Stomach (tissue), 9 donors: Measurements from ENCODE around the gene PARS2. TPM values are rescaled to one million over a fixed set of nuclear protein-coding genes. Genes with fewer than 3 reads are reported as not detected.

Experiments
- DNase-seq, 2 donors: peaks; one replicate each; pipeline versions ENCODE4 v3.0.0 to v3.0.0-alpha.2; 2013 to 2019
- H3K27ac ChIP-seq, 5 donors: fragments of 200-600 bp in 4 of 5; sonication (generic) in 4 of 5; one replicate each; pipeline ENCODE4 v1.5.1; 2013 to 2019; ENCODE audit warnings: mild to moderate bottlenecking in 1 of 5, moderate library complexity in 1 of 5
- H3K27me3 ChIP-seq, 3 donors: fragments of 200-600 bp; sonication (generic); one replicate each; pipeline ENCODE4 v1.5.1; 2017 to 2019; ENCODE audit warnings: mixed run types in 1 of 3
- H3K36me3 ChIP-seq, 4 donors: fragments of 200-600 bp; sonication (generic); 1 replicate in 3 of 4; 2 replicates in 1 of 4; pipeline ENCODE4 v1.5.1; 2016 to 2019
- H3K4me1 ChIP-seq, 4 donors: fragments of 200-600 bp; sonication (generic); one replicate each; pipeline ENCODE4 v1.5.1; 2016 to 2019
- H3K4me3 ChIP-seq, 4 donors: fragments of 200-600 bp; sonication (generic) in 3 of 4; one replicate each; pipeline ENCODE4 v1.5.1; 2016 to 2019; ENCODE audit warnings: mild to moderate bottlenecking in 1 of 4
- H3K9me3 ChIP-seq, 4 donors: fragments of 200-600 bp; sonication (generic); one replicate each; pipeline ENCODE4 v1.5.1; 2016 to 2019
- CTCF ChIP-seq, 7 experiments: fragments of 450-650 bp in 4 of 7; fragments of 200-600 bp in 3 of 7; sonication (generic) in 3 of 7; IDR thresholded peaks; one replicate each; pipeline ENCODE4 v1.5.1; 2016 to 2019; ENCODE audit warnings: antibody characterized with exemption in 7 of 7, control low read depth in 2 of 7, mild to moderate bottlenecking in 1 of 7
- EP300 ChIP-seq: sonication (generic); formaldehyde crosslinking; IDR thresholded peaks from one replicate; pipeline ENCODE4 v1.6.1; 2017; ENCODE audit warnings: antibody characterized with exemption
- POLR2A ChIP-seq, 4 donors: fragments of 450-650 bp; IDR thresholded peaks; one replicate each; pipeline ENCODE4 v1.6.1; 2016; ENCODE audit warnings: antibody characterized with exemption in 4 of 4, control low read depth in 2 of 4, mild to moderate bottlenecking in 1 of 4, moderate library complexity in 1 of 4
- POLR2AphosphoS5 ChIP-seq, 3 donors: sonication (generic); formaldehyde crosslinking; IDR thresholded peaks; one replicate each; pipeline ENCODE4 v1.6.1; 2016; ENCODE audit warnings: antibody characterized with exemption in 3 of 3
- WGBS, 5 donors: extraction: QIAGEN DNeasy Blood & Tissue Kit in 3 of 5; methylation state at CpG; one replicate each; pipeline versions ENCODE4 v1.1.5 to v1.1.7; 2013 to 2018; 5-methylcytosine and 5-hydroxymethylcytosine counted together
- intact Hi-C: fragments of 100-400 bp; cut with DNase I; formaldehyde crosslinking; loops from one replicate; pipeline ENCODE4 v1.15.1; 2023; ENCODE audit warnings: low total_unique reads
- polyA plus RNA-seq, 3 donors: library from polyadenylated mRNA; stranded (reverse); fragments of 200-250 nt; gene quantifications; one replicate each; pipeline ENCODE4 v1.2.3, GENCODE V29; 2013
- total RNA-seq, 5 donors: library from RNA; depleted of rRNA; stranded (reverse); fragments of >200 nt; gene quantifications; one replicate each; pipeline versions ENCODE4 v1.1.0 to v1.2.3, GENCODE V29; 2014 to 2016
- donor health status: healthy with polysubstance abuse.
- donor health status: Bipolar disorder and iron deficiency.
- donor health status: healthy.

PARS2 gene
- total and polyA plus RNA-seq, 8 donors = 0.29 to 3.6 (median 1.8) TPM; not detected in 1

GRCh38 chr1:54791880-54792522, 27.7 kb upstream of the PARS2 start:
- TF ChIP-seq POLR2A (IDR thresholded peaks at IDR 0.05) (no peak), EP300 (no peak), POLR2AphosphoS5 (IDR thresholded peaks at IDR 0.05) (no peak), CTCF (IDR thresholded peaks at IDR 0.05) (peak in 5 of 7 experiments; percentile 21 to 43 (median 38))
- H3K36me3 ChIP-seq = peaks cover 0 to 17% (median 7%) of the 10 kb centered on the region in 4 donors
- intact Hi-C loops = no loop called here
- WGBS, 5 donors = 89 to 93% (median 91%) methylated on average over 13 of the region's 13 CpGs
- H3K27ac ChIP-seq = no peak overlapping the region
- peaks cover 0 to 10% (median 3%) of the 10 kb centered on the region in 4 donors for H3K9me3 ChIP-seq
- peak in 1 of 2 donors; percentile 47 for DNase-seq
- H3K4me3 ChIP-seq = no peak overlapping the region
- H3K27me3 ChIP-seq = no peaks in the 10 kb centered on the region
- peaks cover 6 to 31% (median 23%) of the 10 kb centered on the region in 4 donors for H3K4me1 ChIP-seq

GRCh38 chr1:54788459-54788858, 24.1 kb upstream of the PARS2 start:
- Histone ChIP-seq H3K36me3 (peaks cover 0 to 32% (median 30%) of the 10 kb centered on the region in 4 donors), H3K27ac (no peak overlapping the region), H3K9me3 (peaks cover 0 to 10% (median 3%) of the 10 kb centered on the region in 4 donors), H3K4me3 (no peak overlapping the region), H3K27me3 (no peaks in the 10 kb centered on the region), H3K4me1 (peaks cover 0 to 8% (median 0%) of the 10 kb centered on the region in 4 donors)
- intact Hi-C loops = no loop called here
- WGBS, 5 donors = 51 to 78% (median 65%) methylated on average over 5 of the region's 5 CpGs
- no peak for DNase-seq
- TF ChIP-seq POLR2AphosphoS5 (IDR thresholded peaks at IDR 0.05) (no peak), EP300 (no peak), CTCF (IDR thresholded peaks at IDR 0.05) (no peak), POLR2A (IDR thresholded peaks at IDR 0.05) (no peak)

GRCh38 chr1:54787604-54788003, 23.3 kb upstream of the PARS2 start:
- no peak for DNase-seq
- WGBS, 5 donors = 80 to 92% (median 89%) methylated on average over 10 to 11 of the region's 11 CpGs
- intact Hi-C loops = no loop called here

GRCh38 chr1:54786778-54787177, 22.5 kb upstream of the PARS2 start:
- peaks cover 0 to 8% (median 0%) of the 10 kb centered on the region in 3 donors for H3K27me3 ChIP-seq
- no peak for DNase-seq
- 92 to 98% (median 94%) methylated on average over 8 of the region's 8 CpGs for WGBS, 5 donors
- intact Hi-C loops = no loop called here
- TF ChIP-seq POLR2AphosphoS5 (IDR thresholded peaks at IDR 0.05) (no peak), CTCF (IDR thresholded peaks at IDR 0.05) (no peak), EP300 (no peak), POLR2A (IDR thresholded peaks at IDR 0.05) (no peak)
- peaks cover 0 to 32% (median 26%) of the 10 kb centered on the region in 4 donors for H3K36me3 ChIP-seq
- peaks cover 0 to 2% (median under 1%) of the 10 kb centered on the region in 4 donors for H3K9me3 ChIP-seq
- H3K27ac ChIP-seq = no peak overlapping the region
- peaks cover 0 to 4% (median under 1%) of the 10 kb centered on the region in 4 donors for H3K4me1 ChIP-seq
- H3K4me3 ChIP-seq = no peak overlapping the region

More at GRCh38 chr1:54787604-54788003, 23.3 kb upstream of the PARS2 start:
- no peak overlapping the region for H3K27ac ChIP-seq
- H3K4me1 ChIP-seq = peaks cover 0 to 4% (median 0%) of the 10 kb centered on the region in 4 donors
- H3K27me3 ChIP-seq = peaks cover 0 to under 1% (median 0%) of the 10 kb centered on the region in 3 donors
- H3K9me3 ChIP-seq = peaks cover 0 to 10% (median 3%) of the 10 kb centered on the region in 4 donors
- H3K36me3 ChIP-seq = peaks cover 0 to 32% (median 30%) of the 10 kb centered on the region in 4 donors
- no peak overlapping the region for H3K4me3 ChIP-seq
- TF ChIP-seq EP300 = no peak
- no peak for TF ChIP-seq POLR2A (IDR thresholded peaks at IDR 0.05)
- TF ChIP-seq POLR2AphosphoS5 (IDR thresholded peaks at IDR 0.05) = no peak
- no peak for TF ChIP-seq CTCF (IDR thresholded peaks at IDR 0.05)
